Measurements from ENCODE around the gene SMTNL1.

The SMTNL1 gene

DNA sequence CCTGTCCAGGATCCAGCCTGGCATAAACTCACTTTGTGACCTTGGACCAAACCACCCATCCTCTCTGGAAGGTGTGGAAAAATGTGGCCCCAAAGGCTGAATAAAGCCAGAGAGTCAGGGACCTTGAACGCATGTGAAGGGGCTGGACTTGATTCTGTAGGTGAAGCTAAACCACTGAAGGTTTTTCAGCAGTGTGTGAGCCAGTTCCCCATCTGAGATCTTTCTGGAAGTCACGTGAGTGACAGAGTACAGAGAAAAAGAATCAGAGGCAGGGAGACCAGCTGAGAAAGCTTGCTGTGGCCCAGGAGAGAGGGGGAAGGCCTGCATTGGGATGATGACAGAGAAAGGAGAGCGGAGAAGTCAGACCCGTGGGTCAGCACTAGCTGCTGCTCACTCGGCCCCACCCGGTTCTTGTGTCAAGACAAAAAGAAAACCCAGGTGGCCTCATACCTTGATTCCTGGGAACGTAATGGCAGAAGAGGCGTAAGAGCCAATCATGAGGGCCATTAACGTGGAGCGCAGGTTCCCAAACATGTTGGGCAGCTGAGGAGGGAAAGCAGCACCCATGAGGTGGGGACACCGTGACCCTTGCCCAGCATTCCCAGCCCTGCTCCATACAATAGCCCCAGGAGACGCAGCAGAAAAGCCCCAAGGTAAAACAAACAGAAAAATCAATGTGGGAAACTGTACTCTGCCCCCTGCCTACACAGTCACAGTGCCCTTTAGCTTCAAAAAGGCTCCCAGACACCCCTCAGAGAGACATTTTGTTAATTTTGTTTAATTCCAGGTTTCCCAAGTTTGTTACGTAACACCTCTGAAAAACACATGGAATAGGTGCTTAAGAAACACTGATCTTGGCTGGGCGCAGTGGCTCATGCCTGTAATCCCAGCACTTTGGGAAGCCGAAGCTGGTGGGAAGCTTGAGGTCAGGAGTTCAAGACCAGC lies 39.8 kb upstream of the SMTNL1 start:
- TF ChIP-seq CTCF (IDR thresholded peaks at IDR 0.05): no peak

DNA sequence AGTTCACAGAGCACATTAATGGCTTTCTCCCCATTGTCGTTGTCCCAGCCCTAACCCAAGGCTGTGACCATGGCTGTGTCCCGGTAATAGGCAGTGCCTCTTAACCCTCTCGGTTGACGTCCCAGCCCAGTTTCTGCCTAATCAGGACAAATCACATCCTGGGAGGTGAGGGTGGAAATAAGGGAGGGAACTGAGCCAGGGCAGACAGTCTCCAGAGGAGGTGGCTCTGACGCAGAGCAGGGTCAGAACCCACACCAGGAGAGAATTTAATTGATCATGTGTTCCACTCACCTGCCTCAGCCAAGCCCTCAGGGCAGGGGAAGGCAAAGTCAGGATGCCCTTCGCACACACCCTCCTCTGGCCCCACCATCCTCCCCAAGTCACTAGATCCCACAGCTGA lies 38.9 kb upstream of the SMTNL1 start:
- TF ChIP-seq CTCF (IDR thresholded peaks at IDR 0.05): no peak

GRCh38 chr11:57499413-57499982 lies 37.9 kb upstream of the SMTNL1 start:
- TF ChIP-seq CTCF (IDR thresholded peaks at IDR 0.05): no peak

DNA sequence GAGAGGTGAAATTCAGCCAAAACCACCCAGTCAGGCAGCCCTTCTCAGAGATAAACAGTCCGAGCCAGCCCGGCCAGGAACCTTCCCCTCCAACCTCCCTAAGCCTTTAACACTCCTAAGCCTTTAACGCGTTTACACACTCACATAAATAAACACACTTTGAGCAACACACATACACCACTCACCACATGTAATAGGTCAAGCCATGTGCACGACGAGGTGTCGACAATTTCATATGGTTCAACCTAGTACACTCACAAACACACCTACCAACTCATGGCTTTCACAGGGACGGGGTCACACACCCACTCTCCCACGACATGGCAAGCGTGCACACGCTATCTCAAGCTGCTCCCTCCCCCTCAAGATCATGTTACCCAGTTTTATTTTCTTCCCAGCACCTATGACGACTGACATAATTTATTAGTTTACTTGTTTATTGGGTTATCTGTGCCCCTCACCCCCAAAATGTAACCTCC lies 37.4 kb upstream of the SMTNL1 start:
- TF ChIP-seq CTCF (IDR thresholded peaks at IDR 0.05): no peak

- no peak for TF ChIP-seq CTCF (IDR thresholded peaks at IDR 0.05)
Observed at GRCh38 chr11:57500515-57500914, 36.9 kb upstream of the SMTNL1 start.

GRCh38 chr11:57500926-57501325 lies 36.5 kb upstream of the SMTNL1 start:
- no peak for TF ChIP-seq CTCF (IDR thresholded peaks at IDR 0.05)

DNA sequence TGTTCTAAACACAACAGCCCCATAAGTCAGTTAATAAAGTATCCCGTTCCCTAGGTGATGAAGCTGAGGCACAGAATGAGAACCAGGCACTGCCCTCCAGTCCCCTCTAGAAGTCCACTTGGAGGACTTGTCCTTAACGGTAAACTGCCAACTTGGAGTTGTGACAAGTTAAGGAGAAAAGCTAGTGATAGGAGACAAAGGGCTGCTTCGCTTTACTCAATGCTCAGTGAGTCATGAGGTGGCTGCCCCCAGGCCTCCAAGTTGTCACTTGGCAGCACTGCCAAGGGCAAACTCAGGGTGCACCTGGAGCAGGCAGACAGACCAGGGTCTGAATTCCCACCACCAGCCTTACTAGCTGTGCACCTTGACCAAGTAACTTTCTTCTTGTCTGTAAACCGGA lies 35.4 kb upstream of the SMTNL1 start:
- no peak for TF ChIP-seq CTCF (IDR thresholded peaks at IDR 0.05)
